Aorta (tissue), 5 donors: ENCODE measurements around the gene TMPRSS9. TPM values are rescaled to one million over a fixed set of nuclear protein-coding genes. Genes with fewer than 3 reads are reported as not detected.

ENCODE experiments used
- ATAC-seq: fragments of 200-7000 bp; cut with Tn5 transposase; one replicate; pipeline ENCODE4 v1.9.1; 2022; ENCODE audit warnings: moderate library complexity; ENCODE audit not compliant: low FRiP score
- DNase-seq, 2 donors: peaks; one replicate each; pipeline ENCODE4 v3.0.0-alpha.2; 2020
- H3K27ac ChIP-seq, 2 donors: one replicate each; pipeline ENCODE4 v1.5.1; 2013; ENCODE audit warnings: low read length in 2 of 2, mild to moderate bottlenecking in 2 of 2, moderate library complexity in 2 of 2, control low read depth in 1 of 2, inconsistent platforms in 1 of 2, low read depth in 1 of 2
- H3K27me3 ChIP-seq, 2 donors: one replicate each; pipeline ENCODE4 v1.6.1; 2013; ENCODE audit warnings: control low read depth in 1 of 2, low read length in 1 of 2, mild to moderate bottlenecking in 1 of 2, moderate library complexity in 1 of 2; ENCODE audit not compliant: insufficient read depth in 2 of 2, control insufficient read depth in 1 of 2
- H3K36me3 ChIP-seq, 2 donors: one replicate each; pipeline ENCODE4 v1.6.1; 2013; ENCODE audit warnings: control low read depth in 1 of 2, low read length in 1 of 2, mild to moderate bottlenecking in 1 of 2; ENCODE audit not compliant: insufficient read depth in 2 of 2, control insufficient read depth in 1 of 2
- H3K4me1 ChIP-seq, 2 donors: one replicate each; pipeline ENCODE4 v1.6.1; 2013; ENCODE audit warnings: low read length in 2 of 2, control low read depth in 1 of 2, mild to moderate bottlenecking in 1 of 2, moderate library complexity in 1 of 2; ENCODE audit not compliant: insufficient read depth in 2 of 2, control insufficient read depth in 1 of 2
- H3K4me3 ChIP-seq, 2 donors: one replicate each; pipeline ENCODE4 v1.5.1; 2013; ENCODE audit warnings: low read length in 2 of 2, control low read depth in 1 of 2, mild to moderate bottlenecking in 1 of 2
- H3K9me3 ChIP-seq: one replicate; pipeline ENCODE4 v1.6.1; 2013; ENCODE audit warnings: mild to moderate bottlenecking, low read length; ENCODE audit not compliant: control insufficient read depth
- WGBS, 2 donors: extraction: QIAGEN DNeasy Blood & Tissue Kit; methylation state at CpG; one replicate each; pipeline ENCODE4 v1.1.7; 2013; 5-methylcytosine and 5-hydroxymethylcytosine counted together
- intact Hi-C, 2 donors: fragments of 100-400 bp; cut with DNase I; formaldehyde crosslinking; loops; one replicate each; pipeline versions ENCODE4 v1.14.2 to v1.15.0; 2022
- polyA plus RNA-seq, 2 donors: library from polyadenylated mRNA; stranded (reverse); fragments of 200-250 nt; gene quantifications; one replicate each; pipeline ENCODE4 v1.2.3, GENCODE V29; 2013
- total RNA-seq, 2 donors: library from RNA; stranded (reverse); fragmentation: NEBNext Ultra II Directional; extraction: Animal tissue kit (Norgen Biotek cat#: 25700); gene quantifications; one replicate each; pipeline ENCODE4 v1.2.1, GENCODE V29; 2021
- donor health status: healthy with polysubstance abuse.
- donor health status: Bipolar disorder and iron deficiency.
- donor health status: DM: no; HTN: no; CAD: no.
- donor health status: DM: no; HTN: no; CAD: no.
- donor health status: DM: yes; HTN: yes; CAD: no.

TMPRSS9 gene
- total and polyA plus RNA-seq, 4 donors: 0.23 to 0.27 TPM; not detected in 2

GRCh38 chr19:2376784-2377519 lies 16.9 kb downstream of the TMPRSS9 start:
- no peak for ATAC-seq
- Histone ChIP-seq H3K27me3 (no peaks in the 10 kb centered on the region), H3K27ac (no peak overlapping the region), H3K9me3 (peaks cover 4% of the 10 kb centered on the region), H3K36me3 (no peaks in the 10 kb centered on the region), H3K4me3 (no peak overlapping the region), H3K4me1 (no peaks in the 10 kb centered on the region)
- intact Hi-C loops: no loop called here
- WGBS, 2 donors: 70 to 73% methylated on average over 15 of the region's 15 CpGs
- no peak for DNase-seq

GRCh38 chr19:2380567-2380966 lies 20.5 kb downstream of the TMPRSS9 start:
- DNase-seq (no peak), ATAC-seq (no peak)
- H3K27me3 ChIP-seq: peaks cover 0 to 4% of the 10 kb centered on the region in 2 donors
- no peak overlapping the region for H3K4me3 ChIP-seq
- intact Hi-C loops: no loop called here
- no peak overlapping the region for H3K27ac ChIP-seq
- no peaks in the 10 kb centered on the region for H3K4me1 ChIP-seq
- H3K9me3 ChIP-seq: peaks cover 4% of the 10 kb centered on the region
- H3K36me3 ChIP-seq: no peaks in the 10 kb centered on the region
- 84 to 96% methylated on average over 2 of the region's 2 CpGs for WGBS, 2 donors

- DNase-seq: no peak
- WGBS, 2 donors: 28 to 29% methylated on average over 18 of the region's 18 CpGs
- ATAC-seq: no peak
- peaks cover 0 to 4% of the 10 kb centered on the region in 2 donors for H3K27me3 ChIP-seq
- H3K36me3 ChIP-seq: no peaks in the 10 kb centered on the region
- intact Hi-C loops: no loop called here
- H3K4me3 ChIP-seq: no peak overlapping the region
- no peak overlapping the region for H3K27ac ChIP-seq
- H3K4me1 ChIP-seq: no peaks in the 10 kb centered on the region
- H3K9me3 ChIP-seq: peaks cover 4% of the 10 kb centered on the region
These were observed 21.2 kb downstream of the TMPRSS9 start for GRCh38 chr19:2381148-2381820.

- WGBS, 2 donors: 87 to 89% methylated on average over 13 of the region's 13 CpGs
- no peak overlapping the region for H3K27ac ChIP-seq
- intact Hi-C loops: no loop called here
- no peak overlapping the region for H3K4me3 ChIP-seq
- ATAC-seq (no peak), DNase-seq (no peak)
- no peaks in the 10 kb centered on the region for H3K4me1 ChIP-seq
- no peaks in the 10 kb centered on the region for H3K36me3 ChIP-seq
- H3K27me3 ChIP-seq: peaks cover 0 to 4% of the 10 kb centered on the region in 2 donors
- H3K9me3 ChIP-seq: peaks cover 4% of the 10 kb centered on the region
These were observed 22.6 kb downstream of the TMPRSS9 start for GRCh38 chr19:2382530-2383222.

GRCh38 chr19:2385053-2385721 lies 25.1 kb downstream of the TMPRSS9 start:
- DNase-seq (no peak), ATAC-seq (no peak)
- Histone ChIP-seq H3K4me1 (no peaks in the 10 kb centered on the region), H3K4me3 (no peak overlapping the region), H3K27me3 (peaks cover 0 to 4% of the 10 kb centered on the region in 2 donors), H3K9me3 (peaks cover 4% of the 10 kb centered on the region), H3K36me3 (no peaks in the 10 kb centered on the region), H3K27ac (no peak overlapping the region)
- WGBS, 2 donors: 21 to 30% methylated on average over 28 to 37 of the region's 37 CpGs
- intact Hi-C loops: no loop called here

GRCh38 chr19:2387367-2388288 lies 27.6 kb downstream of the TMPRSS9 start:
- no peak for DNase-seq
- Histone ChIP-seq H3K27ac (no peak overlapping the region), H3K9me3 (no peaks in the 10 kb centered on the region), H3K4me3 (no peak overlapping the region), H3K27me3 (peaks cover 0 to under 1% of the 10 kb centered on the region in 2 donors), H3K4me1 (no peaks in the 10 kb centered on the region), H3K36me3 (no peaks in the 10 kb centered on the region)
- 68 to 73% methylated on average over 20 of the region's 20 CpGs for WGBS, 2 donors
- intact Hi-C loops: no loop called here
- no peak for ATAC-seq

GRCh38 chr19:2389594-2389993 lies 29.5 kb downstream of the TMPRSS9 start:
- intact Hi-C loops: no loop called here
- Histone ChIP-seq H3K4me1 (no peaks in the 10 kb centered on the region), H3K4me3 (no peak overlapping the region), H3K9me3 (no peaks in the 10 kb centered on the region), H3K27ac (no peak overlapping the region), H3K36me3 (no peaks in the 10 kb centered on the region), H3K27me3 (no peaks in the 10 kb centered on the region)
- DNase-seq (no peak), ATAC-seq (no peak)
- 80 to 82% methylated on average over 21 of the region's 21 CpGs for WGBS, 2 donors
